ENCODE measurements around the gene FNDC3B.

The FNDC3B gene

DNA sequence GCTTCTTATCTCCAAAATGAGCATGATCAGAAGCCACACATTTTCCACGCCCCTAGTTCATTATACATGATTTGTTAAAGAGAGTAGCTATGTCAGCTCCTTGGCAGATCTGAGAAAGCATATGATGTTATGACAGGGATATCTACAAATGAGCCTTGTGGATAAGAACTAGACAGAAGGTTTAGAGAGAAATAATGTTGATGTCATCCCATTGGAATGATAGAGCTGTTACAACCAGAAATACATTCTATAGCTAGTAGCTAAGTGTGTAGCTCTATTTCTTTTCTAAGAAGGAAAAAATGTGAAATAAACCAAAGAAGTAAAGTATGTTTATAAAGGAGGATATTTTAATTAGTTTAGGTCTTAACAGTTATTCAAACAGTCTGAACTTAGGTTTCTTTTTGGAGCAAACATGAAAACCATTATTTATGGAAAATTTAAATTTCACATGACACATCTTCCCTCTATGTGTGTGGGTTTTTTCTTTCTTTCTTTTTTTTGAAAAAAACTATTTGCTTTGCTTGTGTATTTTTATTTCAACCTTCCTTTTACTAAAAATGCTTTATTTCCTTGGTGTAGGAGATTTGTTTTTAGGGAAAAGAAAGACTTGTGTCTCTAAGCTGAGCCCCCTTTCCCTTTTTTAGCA lies 241.2 kb downstream of the FNDC3B start:
- DNase-seq (ENCODE audit: low read depth in 2 of 2, low spot score in 1 of 2), result no peak

- no peak for DNase-seq (ENCODE audit: low read depth in 2 of 2, low spot score in 1 of 2)
Observed at GRCh38 chr3:172281884-172282283, 242.5 kb downstream of the FNDC3B start.

GRCh38 chr3:172282850-172283249 lies 243.5 kb downstream of the FNDC3B start:
- DNase-seq (ENCODE audit: low read depth in 2 of 2, low spot score in 1 of 2), result no peak

- no peak for DNase-seq (ENCODE audit: low read depth in 2 of 2, low spot score in 1 of 2)
Observed at GRCh38 chr3:172283841-172284357, 244.5 kb downstream of the FNDC3B start.

GRCh38 chr3:172285844-172286243 lies 246.5 kb downstream of the FNDC3B start:
- DNase-seq (ENCODE audit: low read depth in 2 of 2, low spot score in 1 of 2), result no peak

DNA sequence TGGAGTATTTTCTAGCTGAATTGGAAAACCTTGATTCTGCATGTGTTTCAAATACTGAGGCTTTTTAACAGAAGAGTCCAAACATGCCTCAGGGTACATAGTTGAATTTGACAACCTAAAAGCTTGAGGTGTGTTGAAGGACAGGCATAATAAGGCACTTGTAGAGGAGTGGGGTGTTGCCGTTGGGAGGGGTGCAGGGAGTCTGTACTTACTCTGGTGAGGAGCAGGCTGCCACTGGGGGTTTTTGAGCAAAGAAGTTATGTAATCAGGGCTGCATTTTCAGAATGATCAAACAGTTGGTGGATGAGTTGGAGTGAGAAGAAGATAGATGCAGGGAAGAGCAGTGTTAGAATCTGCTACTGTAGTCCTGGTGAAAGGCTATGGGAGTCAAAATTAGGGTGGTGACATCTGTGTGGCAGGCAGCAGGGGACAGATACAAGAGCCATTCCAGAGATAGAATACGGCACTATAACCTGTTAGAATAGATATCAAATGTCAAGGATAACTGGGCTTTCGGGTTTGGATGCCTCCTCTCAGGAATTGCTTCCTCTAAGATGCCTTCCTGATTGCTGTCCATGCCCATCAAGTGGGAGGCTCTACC lies 247.3 kb downstream of the FNDC3B start:
- no peak for DNase-seq (ENCODE audit: low read depth in 2 of 2, low spot score in 1 of 2)

DNA sequence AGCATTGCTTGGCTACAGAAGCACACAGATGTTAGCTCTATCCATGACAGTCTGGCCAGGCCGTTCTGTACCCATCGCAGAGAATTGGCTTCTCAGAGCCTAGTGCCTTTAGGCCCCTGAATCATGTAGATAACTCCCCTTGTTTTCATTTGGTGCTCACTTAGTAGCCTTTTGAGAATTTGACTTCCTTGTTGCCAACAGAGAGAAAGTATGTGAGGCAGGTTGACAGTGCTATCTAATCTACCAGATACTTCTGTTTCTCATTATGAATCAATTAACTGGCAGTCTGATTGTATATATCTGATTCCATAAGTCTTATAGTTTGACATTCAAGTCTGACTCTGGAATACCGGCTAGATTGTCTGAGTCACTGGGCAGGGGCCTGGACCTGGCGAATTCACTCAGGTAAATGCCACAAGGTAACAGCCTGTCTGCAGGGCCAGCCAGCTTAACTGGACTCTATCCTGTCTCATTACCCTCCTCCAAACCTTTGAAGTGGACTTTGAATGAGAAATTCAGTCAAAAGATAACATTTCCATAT lies 248.6 kb downstream of the FNDC3B start:
- DNase-seq (ENCODE audit: low read depth in 2 of 2, low spot score in 1 of 2), result no peak

DNA sequence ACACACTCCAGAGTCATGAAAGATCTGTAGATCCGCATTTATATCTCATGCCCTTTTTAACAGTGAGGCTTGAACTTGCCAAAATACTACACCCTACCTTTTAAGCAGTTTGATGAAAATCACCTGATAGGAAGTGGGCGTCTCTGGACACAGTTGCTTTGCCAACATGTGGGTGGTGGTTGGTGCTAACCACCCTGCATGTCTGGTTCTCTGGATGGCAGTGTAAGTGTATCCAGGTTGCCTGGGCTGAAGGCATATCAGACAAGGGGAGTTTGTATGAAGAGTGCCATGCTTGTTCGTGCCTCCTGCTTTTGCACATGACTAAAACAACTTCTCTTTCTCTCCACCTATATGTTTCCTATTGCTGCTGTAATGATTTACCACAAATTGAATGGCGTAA lies 249.3 kb downstream of the FNDC3B start:
- DNase-seq (ENCODE audit: low read depth in 2 of 2, low spot score in 1 of 2), result no peak

DNA sequence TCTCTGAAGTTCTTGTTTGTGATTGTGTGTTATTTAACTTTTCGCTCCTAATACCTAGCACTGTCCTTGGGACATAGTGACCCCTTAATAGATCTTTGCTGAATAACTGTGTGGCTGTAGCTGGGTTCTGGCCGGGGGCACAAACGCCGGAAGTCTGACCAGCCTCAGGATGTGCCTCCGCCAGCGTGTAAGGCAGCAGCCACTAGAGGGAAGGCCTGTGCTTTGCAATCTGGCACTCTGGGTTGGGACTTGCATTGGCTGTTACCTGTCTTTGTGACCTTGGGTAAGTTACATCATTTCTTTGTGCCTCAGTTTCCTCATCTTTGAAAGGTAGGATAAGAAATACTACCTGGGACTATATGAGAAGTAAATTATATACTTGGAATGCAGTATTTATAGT lies 250.2 kb downstream of the FNDC3B start:
- no peak for DNase-seq (ENCODE audit: low read depth in 2 of 2, low spot score in 1 of 2)

GRCh38 chr3:172290457-172290856 lies 251.1 kb downstream of the FNDC3B start:
- DNase-seq (ENCODE audit: low read depth in 2 of 2, low spot score in 1 of 2), result no peak

- no peak for DNase-seq (ENCODE audit: low read depth in 2 of 2, low spot score in 1 of 2)
Observed at GRCh38 chr3:172291650-172292049, 252.3 kb downstream of the FNDC3B start.

GRCh38 chr3:172292422-172292821 lies 253.0 kb downstream of the FNDC3B start:
- no peak for DNase-seq (ENCODE audit: low read depth in 2 of 2, low spot score in 1 of 2)

DNA sequence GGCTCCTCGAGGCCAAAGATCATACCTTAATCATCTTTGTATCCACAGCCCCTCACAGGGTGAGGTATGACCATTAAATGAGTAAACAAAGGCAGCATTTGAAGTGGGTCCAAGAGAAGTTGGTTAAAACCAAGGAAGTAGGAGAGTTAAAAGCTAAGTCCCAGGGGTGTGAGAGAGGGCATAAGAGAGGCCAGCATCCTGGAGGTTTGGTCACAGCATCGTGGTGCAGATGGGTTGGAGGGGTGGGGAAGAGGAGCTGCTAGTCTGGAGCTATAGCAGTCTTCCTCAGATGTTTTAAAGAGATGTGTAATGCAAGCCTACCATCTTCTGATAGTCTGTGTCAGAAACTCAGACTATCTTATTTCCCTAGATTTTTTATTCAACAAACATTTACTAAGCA lies 253.7 kb downstream of the FNDC3B start:
- no peak for DNase-seq (ENCODE audit: low read depth in 2 of 2, low spot score in 1 of 2)

DNA sequence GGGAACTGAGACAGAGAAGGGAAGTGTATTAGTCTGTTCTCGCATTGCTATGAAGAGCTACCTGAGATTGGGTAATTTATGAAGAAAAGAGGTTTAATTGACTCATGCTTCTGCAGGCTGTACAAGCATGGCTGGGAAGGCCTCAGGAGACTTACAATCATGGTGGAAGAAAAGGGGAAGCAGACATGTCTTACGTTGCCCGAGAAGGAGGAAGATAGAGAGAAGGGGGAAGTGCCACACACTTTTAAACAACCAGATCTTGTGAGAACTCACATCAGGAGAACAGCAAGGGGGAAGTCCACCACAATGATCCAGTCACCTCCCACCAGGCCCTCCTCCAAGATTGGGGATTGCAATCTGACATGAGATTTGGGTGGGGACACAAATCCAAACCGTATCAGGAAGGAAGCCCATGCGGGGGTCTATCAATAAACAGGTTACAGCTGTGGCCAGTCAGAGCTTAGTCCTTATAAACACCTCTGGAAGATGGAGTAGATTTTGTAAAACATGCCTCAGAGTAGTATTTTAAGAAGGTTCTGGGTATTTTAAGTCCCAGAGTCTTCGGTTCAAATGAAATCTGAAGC lies 254.9 kb downstream of the FNDC3B start:
- DNase-seq (ENCODE audit: low read depth in 2 of 2, low spot score in 1 of 2), result no peak

DNA sequence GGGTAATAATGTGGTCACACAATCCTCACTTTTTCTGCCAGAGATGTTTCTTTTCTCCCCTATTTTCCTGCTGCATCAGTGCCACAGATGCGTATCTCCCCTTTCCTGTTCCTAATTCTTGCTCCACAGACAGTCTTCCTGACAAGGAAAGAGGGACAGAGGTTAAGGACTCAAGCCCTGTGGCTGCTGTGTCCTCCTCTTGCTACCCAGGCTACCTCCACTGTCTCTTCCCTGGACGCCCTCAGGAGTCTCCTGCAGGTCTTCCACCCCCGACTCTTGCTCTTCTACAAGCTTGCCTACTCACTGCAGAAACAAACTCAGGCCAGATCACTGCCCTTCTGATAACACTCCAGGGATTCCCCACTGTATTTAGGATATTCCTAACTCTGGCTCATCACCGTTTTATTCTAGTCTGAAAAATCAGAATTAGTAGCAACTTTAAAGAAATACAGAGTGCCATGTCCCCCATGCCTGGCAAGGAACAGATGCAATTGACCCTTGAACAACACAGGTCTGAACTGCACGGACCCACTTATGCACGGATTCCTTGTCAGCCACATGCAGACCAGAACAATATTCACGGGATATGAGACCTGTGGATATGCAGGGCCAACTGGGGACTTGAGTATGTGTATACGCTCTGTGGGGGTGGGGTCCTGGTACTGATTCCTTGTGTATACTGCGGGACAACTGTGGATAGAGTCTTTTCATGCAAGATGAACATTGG lies 257.0 kb downstream of the FNDC3B start:
- DNase-seq (ENCODE audit: low read depth in 2 of 2, low spot score in 1 of 2), result no peak

GRCh38 chr3:172296975-172297332 lies 257.6 kb downstream of the FNDC3B start:
- DNase-seq (ENCODE audit: low read depth in 2 of 2, low spot score in 1 of 2), result no peak

GRCh38 chr3:172298247-172298646 lies 258.9 kb downstream of the FNDC3B start:
- no peak for DNase-seq (ENCODE audit: low read depth in 2 of 2, low spot score in 1 of 2)

DNA sequence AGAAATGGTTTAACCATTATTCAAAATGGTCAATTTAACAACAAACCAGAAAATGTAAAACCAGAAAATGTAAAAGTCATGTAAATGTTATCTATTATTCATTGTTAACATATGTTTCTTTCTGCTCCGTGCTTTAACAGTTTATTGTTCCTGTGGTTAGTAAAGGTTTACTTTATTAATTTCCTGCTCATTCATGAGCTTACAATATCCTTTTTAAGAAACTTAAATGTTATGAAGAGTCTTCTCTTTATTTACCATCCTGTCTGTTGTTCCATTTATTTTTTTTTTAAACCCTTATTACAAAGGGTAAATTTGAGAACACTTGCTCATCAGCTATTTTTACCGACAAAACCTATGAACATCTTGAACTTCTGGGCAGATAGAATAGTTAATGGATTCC lies 260.8 kb downstream of the FNDC3B start:
- no peak for DNase-seq (ENCODE audit: low read depth in 2 of 2, low spot score in 1 of 2)

GRCh38 chr3:172300862-172301261 lies 261.5 kb downstream of the FNDC3B start:
- no peak for DNase-seq (ENCODE audit: low read depth in 2 of 2, low spot score in 1 of 2)

DNA sequence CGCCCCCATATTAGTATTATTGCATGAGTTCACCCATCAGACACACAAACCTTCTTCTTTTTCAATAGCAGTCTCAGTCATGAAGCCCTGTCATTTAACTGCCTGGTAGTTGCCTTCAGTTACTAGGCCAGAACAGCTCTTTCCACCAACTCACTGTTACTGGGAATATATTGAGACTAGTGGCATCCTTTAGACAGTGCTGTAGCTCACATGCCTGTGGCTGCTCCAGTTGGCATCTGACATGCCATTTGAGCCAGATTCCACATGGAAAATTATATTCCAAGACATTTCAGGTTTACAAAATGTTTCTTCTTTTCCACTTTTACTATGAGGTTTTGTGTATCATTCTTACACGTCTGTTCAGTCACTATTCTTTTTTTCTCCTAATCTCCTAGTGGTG lies 262.8 kb downstream of the FNDC3B start:
- DNase-seq (ENCODE audit: low read depth in 2 of 2, low spot score in 1 of 2), result no peak

- DNase-seq (ENCODE audit: low read depth in 2 of 2, low spot score in 1 of 2), result no peak
Observed at GRCh38 chr3:172303181-172303580, 263.8 kb downstream of the FNDC3B start.

Measured in stimulated activated CD8-positive, alpha-beta memory T cell treated with anti-CD3 and anti-CD28 coated beads, Interleukin-4, amount 100 ng/mL, for 4 hours (primary cell).